NOMO-1 treated with DMSO at 0.1 percent for 48 hours (cell line): ENCODE measurements around the gene ZNF584.

Experiments
- DNase-seq: peaks from one replicate; lab custom pipeline; 2025; ENCODE audit not compliant: unreplicated experiment; lab: John Stamatoyannopoulos, UW

The ZNF584 gene

DNA sequence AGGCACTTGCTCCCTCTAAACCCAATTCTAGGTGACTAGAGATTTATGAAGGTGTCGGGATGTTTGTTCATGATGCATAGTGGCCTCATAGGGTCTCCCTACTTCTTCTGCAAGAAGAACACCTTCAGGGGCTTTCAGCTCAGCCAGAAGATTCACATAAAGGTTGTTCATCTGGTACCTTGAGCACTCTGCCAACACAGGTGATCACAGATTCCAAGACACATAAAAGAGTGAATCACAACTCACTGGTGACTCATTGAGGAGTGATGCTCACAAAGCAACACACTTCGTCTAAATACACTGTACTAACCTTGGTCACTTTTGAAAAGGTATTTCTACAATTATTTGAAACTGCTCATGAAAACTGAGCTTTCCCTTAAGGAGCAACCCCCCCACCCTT lies 51.6 kb downstream of the ZNF584 start:
- no peak for DNase-seq

DNA sequence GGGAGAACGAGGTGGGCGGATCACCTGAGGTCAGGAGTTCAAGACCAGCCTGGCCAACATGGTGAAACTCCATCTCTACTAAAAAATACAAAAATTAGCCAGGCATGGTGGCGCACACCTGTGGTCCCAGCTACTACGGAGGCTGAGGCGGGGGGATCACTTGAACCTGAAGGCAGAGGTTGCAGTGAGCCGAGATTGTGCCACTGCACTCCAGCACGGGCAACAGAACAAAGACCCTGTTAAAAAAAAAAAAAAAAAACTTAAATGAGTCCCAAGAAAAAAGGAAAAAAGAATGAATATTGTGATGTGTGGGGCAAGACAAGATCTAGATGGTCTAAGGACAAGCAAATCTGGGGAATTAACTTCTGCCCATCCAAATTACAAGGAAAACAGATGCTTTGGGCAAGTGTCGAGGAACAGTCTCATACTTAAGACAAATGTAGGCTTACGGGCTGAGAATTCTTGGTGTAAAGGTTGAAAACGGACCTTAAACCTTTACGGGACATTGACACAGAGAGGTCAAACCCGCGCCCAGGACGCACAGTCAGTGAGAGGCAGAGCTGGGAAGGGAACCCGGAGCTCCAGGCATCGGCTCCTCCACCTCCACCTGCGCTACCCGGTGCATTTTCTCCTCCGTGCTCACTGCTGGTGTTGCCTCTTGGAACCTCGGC lies 57.8 kb downstream of the ZNF584 start:
- no peak for DNase-seq

DNA sequence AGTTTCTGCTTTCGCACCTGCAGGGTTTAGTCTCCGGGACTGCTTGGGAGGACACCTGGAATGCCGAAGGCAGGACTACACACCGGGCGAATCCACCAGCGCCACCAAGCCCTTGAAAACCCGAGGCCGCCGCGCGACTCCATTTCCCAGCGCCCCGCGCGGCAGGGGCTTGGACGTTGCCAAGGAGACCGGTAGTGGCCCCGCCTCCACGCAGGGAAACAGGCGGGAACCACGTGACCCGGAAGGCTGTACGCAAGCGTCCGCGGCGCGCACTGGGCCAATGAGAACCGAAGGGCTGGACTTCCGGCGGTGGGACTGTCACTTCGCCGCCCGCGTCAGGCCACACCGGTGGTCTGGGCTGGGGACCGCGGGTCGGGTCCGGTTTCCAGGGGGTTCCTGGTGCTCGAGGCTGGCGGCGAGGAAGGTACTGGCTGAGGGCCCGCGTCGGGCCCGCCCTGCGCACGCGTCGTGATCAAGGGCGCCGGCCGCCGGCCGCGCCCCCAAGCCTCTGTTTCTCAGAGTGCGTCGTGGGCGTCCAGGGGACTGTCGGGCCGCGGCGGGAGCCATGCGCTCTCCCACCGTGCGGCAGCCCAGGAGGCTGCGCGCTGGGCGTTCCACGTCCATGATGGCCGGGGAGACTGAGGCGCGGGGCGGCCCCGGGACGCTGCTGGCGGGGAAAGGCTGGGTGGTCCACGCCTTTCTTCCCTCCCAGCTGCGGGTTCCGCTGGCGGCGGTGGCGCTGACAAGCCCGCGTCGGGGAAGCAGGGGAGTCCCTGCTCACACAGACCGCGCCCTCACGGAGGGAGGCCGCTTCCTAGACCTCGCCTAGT lies 58.5 kb downstream of the ZNF584 start, which contains the start of gene ZNF324:
Gene ZNF324 (plus strand): TSS at position 321 of the 830 bp plus-strand sequence. CDS start 2,106 bp downstream, outside the sequence.
- peak; percentile 95 for DNase-seq
